Dedifferentiated amniotic fluid mesenchymal stem cell (primary cell): ENCODE data around the gene GPR15LG.
"Not testable (repeated sequence)": the region's sequence is repeated elsewhere in the genome, so short reads cannot be mapped to it uniquely, and the experiment has no call there.

Experiments used
- DNase-seq: peaks from one replicate; pipeline ENCODE4 v3.0.0-alpha.2; 2016; ENCODE audit errors: extremely low spot score

The GPR15LG gene

DNA sequence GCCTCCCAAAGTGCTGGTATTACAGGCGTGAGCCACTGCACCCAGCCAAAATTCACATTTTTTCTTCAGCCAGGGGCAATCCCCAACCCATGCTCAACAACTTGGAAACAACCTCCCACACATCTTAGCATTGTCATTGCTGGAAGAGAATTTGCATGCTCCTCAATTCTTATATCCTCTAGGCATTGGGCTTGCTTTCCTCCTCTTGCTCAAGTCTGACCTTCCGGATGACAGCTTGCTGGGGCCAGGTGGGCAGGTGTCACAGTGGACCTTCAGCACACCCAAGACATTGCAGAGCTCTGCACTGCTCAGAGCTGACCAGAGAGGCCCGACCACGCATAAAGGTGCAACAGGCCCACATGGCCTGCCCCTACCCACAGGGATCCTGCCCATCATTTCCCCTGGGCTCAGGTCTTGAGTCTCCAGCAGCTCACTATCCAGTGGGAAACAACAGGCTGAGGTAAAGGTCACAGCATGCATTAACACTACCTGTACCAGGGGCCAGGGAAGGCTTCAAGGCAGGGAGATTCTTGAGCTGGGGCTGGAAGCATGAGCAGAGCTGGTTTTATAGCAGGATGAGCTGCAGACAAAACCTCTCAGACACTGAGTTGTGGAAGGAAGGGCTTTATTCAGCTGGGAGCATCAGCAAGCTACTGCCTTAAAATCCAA is 6.8 kb upstream of the GPR15LG start:
- no peak for DNase-seq

- DNase-seq: not testable (repeated sequence)
Observed at GRCh38 chr10:84167289-84167653, 6.3 kb upstream of the GPR15LG start.

- not testable (repeated sequence) for DNase-seq
Observed at GRCh38 chr10:84168382-84168781, 5.2 kb upstream of the GPR15LG start.

- DNase-seq: not testable (repeated sequence)
Observed at GRCh38 chr10:84171237-84171636, 2.4 kb upstream of the GPR15LG start.

DNA sequence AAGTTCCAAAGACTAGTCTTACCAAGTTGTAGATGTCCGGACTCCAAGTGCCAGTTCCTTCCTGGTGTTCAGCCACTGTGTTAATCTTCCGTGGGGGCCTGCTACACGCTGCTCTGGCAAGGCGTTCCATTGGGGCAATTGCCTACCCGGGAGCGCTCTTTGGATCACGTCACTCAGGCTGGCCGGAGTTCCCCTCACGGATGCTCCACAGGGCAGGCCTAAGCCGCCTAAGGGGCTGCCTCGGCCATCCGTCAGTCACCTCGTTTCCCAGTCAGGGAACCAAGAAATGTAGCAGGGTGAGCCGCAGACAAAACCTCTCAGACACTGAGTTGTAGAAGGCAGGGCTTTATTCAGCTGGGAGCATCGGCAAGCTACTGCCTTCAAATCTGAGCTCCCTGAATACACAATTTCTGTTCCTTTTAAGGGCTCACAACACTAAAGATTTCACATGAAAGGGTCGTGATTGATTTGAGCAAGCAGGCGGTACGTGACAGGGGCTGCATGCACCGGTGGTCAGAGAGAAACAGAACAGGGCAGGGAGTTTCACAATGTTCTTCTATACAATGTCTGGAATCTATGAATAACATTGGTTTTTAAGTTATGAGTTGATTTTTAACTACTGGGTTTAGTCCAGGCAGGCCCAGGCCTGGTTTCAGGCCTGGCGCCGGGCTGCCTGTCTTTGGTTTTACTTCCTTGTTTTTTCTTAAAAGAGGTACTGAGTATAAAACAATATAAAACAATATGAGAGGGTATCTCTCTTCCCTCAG is 1.7 kb upstream of the GPR15LG start:
- not testable (repeated sequence) for DNase-seq

DNA sequence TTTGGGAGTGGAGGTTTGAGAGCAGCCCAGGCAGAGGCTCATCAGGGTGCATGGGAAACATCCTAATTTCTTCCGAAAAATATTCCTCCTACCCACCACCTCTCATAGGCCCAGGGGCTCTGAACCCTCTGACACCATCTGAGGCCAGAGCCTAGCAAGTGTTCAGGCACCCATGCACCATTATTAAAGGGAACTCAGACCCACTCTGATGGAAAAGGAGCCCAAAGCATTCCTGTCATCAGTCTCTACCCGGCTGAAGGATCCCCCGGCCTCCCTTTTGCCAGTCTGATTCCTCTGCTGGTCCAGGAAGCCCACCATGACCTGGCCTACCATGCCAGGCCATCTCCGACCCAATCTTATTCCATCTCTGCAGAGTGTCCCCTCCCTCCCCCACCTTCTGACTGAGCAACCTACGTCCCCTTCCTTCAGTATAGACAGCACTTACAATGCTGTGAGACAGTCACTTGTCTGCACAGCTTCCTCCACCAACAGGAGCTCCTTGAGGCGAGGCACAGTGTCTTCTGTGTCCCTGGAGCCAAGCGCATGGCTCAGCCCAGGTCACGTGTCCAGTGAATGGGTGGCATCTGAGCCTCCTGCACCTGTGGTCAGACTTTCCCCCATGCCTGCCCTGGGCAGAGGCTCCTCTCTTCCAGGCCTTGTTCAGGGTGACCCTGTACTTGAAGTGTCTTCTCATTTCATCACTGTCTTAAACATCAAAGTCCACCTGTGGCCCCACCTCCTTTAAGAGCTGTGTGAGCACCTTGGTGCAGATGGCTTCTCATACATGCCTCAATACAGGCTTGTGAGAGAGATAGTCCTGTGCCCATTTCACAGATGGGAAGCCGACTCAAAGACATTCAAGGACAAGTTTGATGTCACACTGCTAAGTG is 889 bp upstream of the GPR15LG start:
- DNase-seq: no peak

- DNase-seq: no peak
Observed at GRCh38 chr10:84175436-84175835, 1.8 kb downstream of the GPR15LG start.

DNA sequence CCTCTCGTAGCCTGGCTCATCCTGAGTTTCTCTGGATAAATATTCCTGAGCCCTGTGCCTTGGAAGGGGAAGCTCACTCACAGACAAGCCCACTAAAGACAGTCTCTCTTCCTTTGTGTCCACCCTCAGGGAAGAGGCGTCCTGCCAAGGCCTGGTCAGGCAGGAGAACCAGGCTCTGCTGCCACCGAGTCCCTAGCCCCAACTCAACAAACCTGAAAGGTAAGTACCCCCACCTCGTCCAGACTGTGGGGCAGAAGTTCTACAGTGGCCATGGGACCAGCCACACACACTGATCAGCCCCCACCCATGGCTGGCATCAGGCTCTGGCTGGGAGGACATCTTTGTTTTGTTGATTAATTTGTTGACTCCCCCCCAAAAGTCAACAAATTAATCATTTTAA is 2.8 kb downstream of the GPR15LG start:
- no peak for DNase-seq

DNA sequence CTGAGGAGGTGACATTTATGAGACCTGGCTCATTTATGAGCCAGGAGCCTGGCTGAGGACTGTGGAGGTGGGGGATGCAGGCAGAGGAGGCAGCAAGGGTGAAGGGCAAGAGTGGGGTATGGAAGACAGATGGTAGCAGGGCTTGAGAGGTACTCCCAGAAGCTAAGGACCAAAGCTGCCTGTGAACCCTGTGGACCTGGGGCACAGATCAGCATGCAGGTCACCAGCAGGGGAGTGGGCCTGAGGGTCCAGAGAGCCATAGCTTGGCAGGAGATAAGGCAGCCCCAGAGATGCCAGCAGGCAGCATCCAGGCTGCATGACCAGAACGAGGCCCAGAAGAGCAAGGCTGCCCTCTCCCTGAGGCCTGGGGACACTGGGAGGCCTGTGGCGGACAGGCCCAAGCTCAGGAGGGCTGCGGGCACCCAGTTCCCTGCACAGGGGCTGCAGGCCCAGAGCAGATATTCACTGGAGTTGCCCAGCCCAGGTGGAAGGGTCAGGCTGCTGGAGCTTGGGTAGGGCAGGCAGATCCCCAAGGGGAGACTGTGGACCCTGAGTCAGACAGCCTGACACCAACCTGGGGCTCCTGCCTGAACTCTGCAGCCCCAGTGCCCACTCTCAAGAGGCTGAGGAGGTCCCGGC is 3.4 kb downstream of the GPR15LG start:
- DNase-seq: no peak

DNA sequence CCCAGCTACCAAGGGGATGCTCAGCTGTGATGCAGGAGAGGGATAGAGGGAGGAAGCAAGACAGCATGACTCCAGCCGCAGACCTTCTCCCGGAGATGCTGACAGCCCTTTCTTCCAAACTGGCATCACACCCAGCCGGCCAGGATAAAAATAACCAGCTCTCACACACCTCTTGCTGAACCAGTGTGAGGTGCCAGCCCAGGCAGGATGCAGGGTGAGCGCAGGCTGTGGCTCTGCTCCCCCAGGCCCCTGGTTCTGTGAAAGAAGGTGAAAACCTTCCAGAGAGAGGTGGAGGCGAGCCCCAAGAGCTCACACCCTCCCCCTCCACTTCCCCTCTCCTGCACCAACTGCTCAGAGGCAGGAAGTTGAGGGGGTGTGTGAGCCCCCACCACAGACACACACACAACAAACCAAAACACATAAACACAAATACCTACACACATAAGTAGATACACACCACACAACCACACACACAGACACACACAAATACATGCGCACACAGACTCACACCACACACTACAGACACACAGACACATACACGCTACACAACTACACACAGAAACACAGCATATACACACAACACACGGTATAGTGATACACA is 4.0 kb downstream of the GPR15LG start:
- DNase-seq: no peak

GRCh38 chr10:84178160-84178609 is 4.6 kb downstream of the GPR15LG start:
- no peak for DNase-seq

DNA sequence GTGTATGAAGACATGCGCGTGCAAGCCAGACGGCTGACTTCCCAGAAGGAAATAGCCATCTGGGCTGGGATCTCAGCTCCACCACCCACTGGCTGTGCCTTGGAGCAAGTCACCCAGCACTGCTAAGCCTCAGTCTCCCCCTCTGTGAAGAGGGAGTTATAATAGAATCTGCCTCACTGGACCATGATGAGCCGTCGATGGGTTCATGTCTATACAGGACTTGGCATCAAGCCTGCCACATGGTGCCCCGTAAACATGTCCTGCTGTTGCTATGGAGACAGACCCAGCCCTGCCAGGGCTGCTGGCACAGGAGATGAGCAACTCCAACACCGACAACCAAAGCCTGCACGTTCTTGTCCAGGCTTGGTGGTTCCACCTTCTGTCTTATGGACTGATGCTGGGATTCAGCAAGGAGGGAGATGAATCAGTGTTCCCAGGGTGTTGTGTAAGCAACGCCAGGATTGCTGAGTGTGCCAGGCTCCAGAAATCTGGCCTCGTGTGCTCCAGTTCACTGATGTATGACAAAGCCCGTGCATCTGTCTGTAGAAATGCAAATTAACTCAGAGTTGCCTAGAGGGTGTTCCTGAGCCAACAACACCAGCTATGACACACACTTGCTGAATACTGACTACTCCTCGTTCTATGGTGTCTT is 5.6 kb downstream of the GPR15LG start:
- DNase-seq: peak; percentile 20

DNA sequence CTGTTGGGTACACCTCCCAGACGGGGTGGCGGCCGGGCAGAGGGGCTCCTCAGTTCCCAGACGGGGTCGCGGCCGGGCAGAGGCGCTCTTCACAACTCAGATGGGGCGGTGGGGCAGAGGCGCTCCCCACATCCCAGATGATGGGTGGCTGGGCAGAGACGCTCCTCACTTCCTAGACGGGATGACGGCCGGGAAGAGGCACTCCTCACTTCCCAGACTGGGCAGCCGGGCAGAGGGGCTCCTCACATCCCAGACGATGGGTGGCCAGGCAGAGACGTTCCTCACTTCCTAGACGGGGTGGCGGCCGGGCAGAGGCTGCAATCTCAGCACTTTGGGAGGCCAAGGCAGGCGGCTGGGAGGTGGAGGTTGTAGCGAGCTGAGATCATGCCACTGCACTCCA is 6.8 kb downstream of the GPR15LG start:
- not testable (repeated sequence) for DNase-seq

- DNase-seq: no peak
Observed at GRCh38 chr10:84181631-84182030, 8.0 kb downstream of the GPR15LG start.

GRCh38 chr10:84184517-84184916 is 10.9 kb downstream of the GPR15LG start:
- no peak for DNase-seq

DNA sequence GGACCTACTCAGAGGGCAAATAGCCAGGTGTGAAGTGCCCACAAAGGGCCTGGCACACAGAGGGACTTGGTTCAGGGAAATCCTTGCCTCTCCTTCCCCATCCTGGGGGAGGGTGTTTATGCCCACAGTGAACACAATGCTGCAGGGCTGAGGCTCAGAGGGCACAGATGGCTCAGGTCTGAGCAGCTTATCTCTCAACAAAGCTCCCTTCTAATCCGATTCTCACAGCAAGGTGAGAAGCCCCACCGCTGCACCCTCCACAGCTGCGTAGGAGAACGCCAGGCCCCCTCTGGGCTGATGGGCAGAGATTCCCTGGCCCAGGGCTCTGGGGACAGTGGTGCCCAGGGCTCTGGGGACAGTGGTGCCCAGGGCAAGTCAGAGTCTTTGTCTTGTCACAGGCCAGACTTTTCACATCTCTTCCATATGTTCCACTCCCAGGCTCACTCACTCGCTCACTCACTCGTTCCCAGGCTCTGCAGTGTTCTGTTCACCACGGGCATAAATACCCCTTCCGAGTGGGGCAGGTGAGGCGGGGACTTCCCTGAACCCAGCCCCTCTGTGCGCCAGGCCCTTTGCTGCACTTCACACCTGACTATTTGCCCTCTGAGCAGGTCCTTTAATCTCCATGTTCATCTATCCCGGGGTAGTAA is 12.1 kb downstream of the GPR15LG start:
- no peak for DNase-seq

DNA sequence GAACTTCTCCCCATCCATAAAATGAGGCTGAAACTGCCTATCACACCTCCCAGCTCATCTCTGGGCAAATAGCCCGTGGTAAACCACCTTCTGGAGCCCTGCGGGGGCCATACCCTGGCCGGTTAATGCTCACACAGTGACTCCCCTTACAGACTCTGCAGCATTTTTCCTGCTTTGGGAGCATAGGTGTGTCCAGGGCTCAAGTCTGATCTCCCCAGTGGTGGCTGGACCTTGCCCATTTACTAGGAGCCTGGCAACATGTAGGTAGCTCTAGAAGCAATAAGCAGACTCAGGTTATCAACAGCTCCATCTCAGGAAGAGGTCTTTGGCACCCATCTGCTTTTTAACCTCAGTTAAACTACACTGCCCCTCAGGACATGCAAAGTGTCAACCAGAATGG is 15.2 kb downstream of the GPR15LG start:
- DNase-seq: no peak

- DNase-seq: no peak
Observed at GRCh38 chr10:84190621-84191020, 17.0 kb downstream of the GPR15LG start.

DNA sequence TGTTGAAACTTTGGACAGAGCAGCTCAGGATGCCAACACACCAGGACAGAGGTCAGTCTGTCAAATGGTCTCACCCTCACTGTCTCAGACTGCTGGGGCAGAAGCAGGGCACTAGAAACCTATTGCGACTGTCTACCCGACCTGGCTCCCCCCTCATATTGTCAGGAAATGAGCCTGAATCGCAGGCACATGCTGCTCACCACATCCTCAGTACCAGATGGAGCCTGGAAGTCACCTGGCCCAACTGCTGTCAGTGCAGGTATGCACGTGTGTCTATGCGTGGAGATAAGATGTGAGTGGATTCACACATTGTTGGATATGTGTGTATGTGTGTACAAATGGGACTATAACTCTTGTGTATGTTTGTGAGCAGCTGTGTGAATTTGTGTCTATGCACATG is 17.5 kb downstream of the GPR15LG start:
- no peak for DNase-seq

- no peak for DNase-seq
Observed at GRCh38 chr10:84193327-84193726, 19.7 kb downstream of the GPR15LG start.
